ENCODE measurements around the gene DUSP1. TPM values are rescaled to one million over a fixed set of nuclear protein-coding genes. Genes with fewer than 3 reads are reported as not detected.

The DUSP1 gene, protein sequence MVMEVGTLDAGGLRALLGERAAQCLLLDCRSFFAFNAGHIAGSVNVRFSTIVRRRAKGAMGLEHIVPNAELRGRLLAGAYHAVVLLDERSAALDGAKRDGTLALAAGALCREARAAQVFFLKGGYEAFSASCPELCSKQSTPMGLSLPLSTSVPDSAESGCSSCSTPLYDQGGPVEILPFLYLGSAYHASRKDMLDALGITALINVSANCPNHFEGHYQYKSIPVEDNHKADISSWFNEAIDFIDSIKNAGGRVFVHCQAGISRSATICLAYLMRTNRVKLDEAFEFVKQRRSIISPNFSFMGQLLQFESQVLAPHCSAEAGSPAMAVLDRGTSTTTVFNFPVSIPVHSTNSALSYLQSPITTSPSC
- 1,000 to 10,000 TPM in 3 of 6 donors, 100 to 1,000 TPM in 3; 568 to 1,492 (median 904) TPM for total RNA-seq

GRCh38 chr5:172770675-172771438 lies at the start of gene DUSP1:
DUSP1 (minus strand) TSS chr5:172771195; CDS start chr5:172770952, 243 bp downstream.
- no peaks in the 10 kb centered on the region for H3K27me3 ChIP-seq
- peak; percentile 99 to 100 for DNase-seq
- peak within 1 kb of the TSS; percentile 62 to 78 (median 70) for H3K4me3 ChIP-seq
- peak; percentile 72 to 83 for ATAC-seq (ENCODE audit: low FRiP score in 2 of 2)
- H3K27ac ChIP-seq = peak within 1 kb of the TSS; percentile 99 to 100 (median 99)
- H3K36me3 ChIP-seq = peaks cover 20 to 36% (median 26%) of the 10 kb centered on the region in 4 donors
- TF ChIP-seq POLR2A (IDR thresholded peaks at IDR 0.05) = peak; percentile 99 to 100 (median 100)
- TF ChIP-seq POLR2AphosphoS5 (IDR thresholded peaks at IDR 0.05) = peak; percentile 100
- TF ChIP-seq EP300 (IDR thresholded peaks at IDR 0.05) = peak in 3 of 4 donors; percentile 20 to 99 (median 80)
- TF ChIP-seq, protein P1, sequence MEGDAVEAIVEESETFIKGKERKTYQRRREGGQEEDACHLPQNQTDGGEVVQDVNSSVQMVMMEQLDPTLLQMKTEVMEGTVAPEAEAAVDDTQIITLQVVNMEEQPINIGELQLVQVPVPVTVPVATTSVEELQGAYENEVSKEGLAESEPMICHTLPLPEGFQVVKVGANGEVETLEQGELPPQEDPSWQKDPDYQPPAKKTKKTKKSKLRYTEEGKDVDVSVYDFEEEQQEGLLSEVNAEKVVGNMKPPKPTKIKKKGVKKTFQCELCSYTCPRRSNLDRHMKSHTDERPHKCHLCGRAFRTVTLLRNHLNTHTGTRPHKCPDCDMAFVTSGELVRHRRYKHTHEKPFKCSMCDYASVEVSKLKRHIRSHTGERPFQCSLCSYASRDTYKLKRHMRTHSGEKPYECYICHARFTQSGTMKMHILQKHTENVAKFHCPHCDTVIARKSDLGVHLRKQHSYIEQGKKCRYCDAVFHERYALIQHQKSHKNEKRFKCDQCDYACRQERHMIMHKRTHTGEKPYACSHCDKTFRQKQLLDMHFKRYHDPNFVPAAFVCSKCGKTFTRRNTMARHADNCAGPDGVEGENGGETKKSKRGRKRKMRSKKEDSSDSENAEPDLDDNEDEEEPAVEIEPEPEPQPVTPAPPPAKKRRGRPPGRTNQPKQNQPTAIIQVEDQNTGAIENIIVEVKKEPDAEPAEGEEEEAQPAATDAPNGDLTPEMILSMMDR (IDR thresholded peaks at IDR 0.05) = peak in 4 of 6 experiments; percentile 64 to 89 (median 86)
- H3K9me3 ChIP-seq = no peaks in the 10 kb centered on the region
- H3K4me1 ChIP-seq = peaks cover 37 to 65% (median 46%) of the 10 kb centered on the region in 4 donors
- 0% methylated on average over 12 to 36 of the region's 89 CpGs for WGBS, 2 donors

DNA sequence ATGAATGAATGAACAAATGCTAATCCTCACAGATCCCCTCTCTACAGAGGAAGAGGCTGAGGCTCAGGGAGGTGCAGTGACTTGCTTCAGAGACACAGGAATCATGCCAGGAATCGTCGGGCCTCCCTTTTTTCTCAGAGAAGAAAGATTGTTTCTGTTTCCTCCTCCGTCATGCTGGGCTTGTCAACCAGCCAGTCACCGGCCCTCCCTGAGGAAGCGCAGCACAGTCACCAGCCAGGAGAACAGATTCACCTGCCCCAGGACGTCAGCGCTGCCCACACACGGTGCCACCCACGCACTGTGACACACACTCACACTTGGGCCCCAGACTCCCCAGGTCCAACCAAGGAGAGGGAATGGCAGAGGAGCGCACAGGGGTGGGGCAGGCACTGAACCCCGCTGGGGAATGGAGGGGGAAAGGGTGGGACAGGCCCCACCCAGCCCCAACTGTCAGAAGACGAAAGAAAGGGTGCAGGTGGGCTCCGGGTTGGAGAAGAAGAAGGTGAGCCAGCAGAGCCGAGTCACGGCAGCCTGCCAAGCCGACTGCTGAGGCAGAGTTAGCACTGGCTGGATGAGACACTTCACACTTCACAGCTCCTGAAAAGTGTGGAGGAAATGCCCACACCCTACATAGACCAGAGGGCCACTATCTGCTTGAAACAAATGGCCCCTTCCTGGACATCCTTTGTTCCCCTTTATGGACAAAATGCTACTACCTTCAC lies 49.2 kb upstream of the DUSP1 start:
- H3K27ac ChIP-seq = peak overlapping the region in 1 of 4 donors; percentile 32
- H3K36me3 ChIP-seq = no peaks in the 10 kb centered on the region
- TF ChIP-seq EP300 (IDR thresholded peaks at IDR 0.05) (no peak), POLR2AphosphoS5 (IDR thresholded peaks at IDR 0.05) (peak in 1 of 2 donors; percentile 42)
- H3K4me3 ChIP-seq = no peak overlapping the region
- H3K4me1 ChIP-seq = peaks cover 0 to 12% (median 11%) of the 10 kb centered on the region in 4 donors
- H3K27me3 ChIP-seq = no peaks in the 10 kb centered on the region
- 43 to 60% methylated on average over 16 of the region's 16 CpGs for WGBS, 2 donors
- DNase-seq = peak in 1 of 2 donors; percentile 69
- peak; percentile 54 to 65 for ATAC-seq (ENCODE audit: low FRiP score in 2 of 2)
- peaks cover 0 to 3% (median under 1%) of the 10 kb centered on the region in 4 donors for H3K9me3 ChIP-seq

- TF ChIP-seq POLR2AphosphoS5 (IDR thresholded peaks at IDR 0.05) (no peak), EP300 (IDR thresholded peaks at IDR 0.05) (no peak), POLR2A (IDR thresholded peaks at IDR 0.05) (no peak)
- TF ChIP-seq, protein P1 (IDR thresholded peaks at IDR 0.05) = no peak
- Histone ChIP-seq H3K4me3 (no peak overlapping the region), H3K27ac (peak overlapping the region in 2 of 4 donors; percentile 7 to 19), H3K4me1 (peaks cover 0 to 12% (median 11%) of the 10 kb centered on the region in 4 donors), H3K27me3 (no peaks in the 10 kb centered on the region), H3K9me3 (no peaks in the 10 kb centered on the region), H3K36me3 (no peaks in the 10 kb centered on the region)
- 85% methylated on average over 3 of the region's 3 CpGs; no CpG with 5 or more reads in 1 of the 2 donors for WGBS, 2 donors
- ATAC-seq (ENCODE audit: low FRiP score in 2 of 2) (no peak), DNase-seq (no peak)
Observed at GRCh38 chr5:172819569-172819968, 48.6 kb upstream of the DUSP1 start.

GRCh38 chr5:172818081-172818480 lies 47.1 kb upstream of the DUSP1 start:
- Histone ChIP-seq H3K4me1 (peaks cover 0 to 12% (median 11%) of the 10 kb centered on the region in 4 donors), H3K36me3 (no peaks in the 10 kb centered on the region), H3K4me3 (no peak overlapping the region), H3K27me3 (no peaks in the 10 kb centered on the region), H3K27ac (no peak overlapping the region), H3K9me3 (no peaks in the 10 kb centered on the region)
- DNase-seq = no peak
- ATAC-seq (ENCODE audit: low FRiP score in 2 of 2) = no peak
- WGBS, 2 donors = 90 to 91% methylated on average over 3 of the region's 3 CpGs
- no peak for TF ChIP-seq POLR2AphosphoS5 (IDR thresholded peaks at IDR 0.05)
- TF ChIP-seq, protein P1 (IDR thresholded peaks at IDR 0.05) = no peak
- TF ChIP-seq POLR2A (IDR thresholded peaks at IDR 0.05) = no peak
- TF ChIP-seq EP300 (IDR thresholded peaks at IDR 0.05) = no peak

Data from upper lobe of left lung (tissue), 6 donors.